CD4-positive, CD25-positive, alpha-beta regulatory T cell (primary cell): ENCODE results near the gene SOCS1. TPM values are rescaled to one million over a fixed set of nuclear protein-coding genes. Genes with fewer than 3 reads are reported as not detected.

Experiments
- ATAC-seq, 2 donors: fragments of 150-1000 bp; cut with Tn5 transposase; one replicate each; pipeline ENCODE4 v1.10.0; 2021; ENCODE audit warnings: low read depth in 2 of 2, moderate number of reproducible peaks in 2 of 2, moderate library complexity in 1 of 2
- DNase-seq, 3 donors: peaks; one replicate each; pipeline versions ENCODE4 v3.0.0 to v3.0.0-alpha.2; 2012 to 2022; ENCODE audit warnings: mixed read lengths in 1 of 3
- H3K27ac ChIP-seq: one replicate; pipeline ENCODE4 v1.7.0; 2013; ENCODE audit warnings: mild to moderate bottlenecking, low read length; ENCODE audit not compliant: insufficient read depth, poor library complexity, severe bottlenecking
- H3K27me3 ChIP-seq: one replicate; pipeline ENCODE4 v1.7.0; 2013; ENCODE audit warnings: low read length; ENCODE audit not compliant: control insufficient read depth, insufficient read depth
- H3K36me3 ChIP-seq: one replicate; pipeline ENCODE4 v1.7.0; 2013; ENCODE audit warnings: mild to moderate bottlenecking, low read length, moderate library complexity; ENCODE audit not compliant: control insufficient read depth, insufficient read depth
- H3K4me1 ChIP-seq: 2 replicates; pipeline ENCODE4 v1.7.0; 2013; ENCODE audit warnings: mild to moderate bottlenecking, low read length; ENCODE audit not compliant: insufficient read depth, control insufficient read depth, poor library complexity, severe bottlenecking
- H3K4me3 ChIP-seq: one replicate; pipeline ENCODE4 v1.7.0; 2013; ENCODE audit warnings: low read depth, mild to moderate bottlenecking, low read length, moderate library complexity
- H3K9me3 ChIP-seq, 2 experiments: 1 replicate in 1 of 2; 2 replicates in 1 of 2; pipeline ENCODE4 v1.7.0; 2013; ENCODE audit warnings: low read length in 2 of 2, mild to moderate bottlenecking in 1 of 2, moderate library complexity in 1 of 2; ENCODE audit not compliant: control insufficient read depth in 2 of 2
- H3K27ac Mint-ChIP-seq, 3 donors: one replicate each; pipeline ENCODE4 v1.8.0; 2020 to 2022; ENCODE audit warnings: mild to moderate bottlenecking in 3 of 3, mixed read lengths in 3 of 3, moderate library complexity in 2 of 3
- H3K27me3 Mint-ChIP-seq: one replicate; pipeline ENCODE4 v1.8.0; 2022; ENCODE audit warnings: mild to moderate bottlenecking, mixed read lengths
- H3K36me3 Mint-ChIP-seq: one replicate; pipeline ENCODE4 v1.8.0; 2020; ENCODE audit warnings: mixed read lengths
- H3K4me1 Mint-ChIP-seq, 4 donors: one replicate each; pipeline ENCODE4 v1.8.0; 2020 to 2022; ENCODE audit warnings: mixed read lengths in 4 of 4, mild to moderate bottlenecking in 1 of 4
- H3K4me3 Mint-ChIP-seq, 4 donors: one replicate each; pipeline ENCODE4 v1.8.0; 2020 to 2022; ENCODE audit warnings: mild to moderate bottlenecking in 4 of 4, mixed read lengths in 4 of 4, moderate library complexity in 3 of 4
- H3K9me3 Mint-ChIP-seq, 7 donors: one replicate each; pipeline ENCODE4 v1.8.0; 2020 to 2022; ENCODE audit warnings: mixed read lengths in 7 of 7, mild to moderate bottlenecking in 3 of 7, moderate library complexity in 2 of 7
- polyA plus RNA-seq, 4 donors: library from polyadenylated mRNA; unstranded; fragments of 300-500 nt; fragmentation: Illumina TruSeq; gene quantifications; one replicate each; pipeline ENCODE4 v1.2.3, GENCODE V29; 2021
- total RNA-seq: library from RNA; stranded (reverse); gene quantifications from one replicate; pipeline ENCODE4 v1.2.3, GENCODE V29; 2022

The SOCS1 gene
- total and polyA plus RNA-seq, 5 donors from 2014 or later, result 8.6 to 91.5 (median 10.5) TPM

DNA sequence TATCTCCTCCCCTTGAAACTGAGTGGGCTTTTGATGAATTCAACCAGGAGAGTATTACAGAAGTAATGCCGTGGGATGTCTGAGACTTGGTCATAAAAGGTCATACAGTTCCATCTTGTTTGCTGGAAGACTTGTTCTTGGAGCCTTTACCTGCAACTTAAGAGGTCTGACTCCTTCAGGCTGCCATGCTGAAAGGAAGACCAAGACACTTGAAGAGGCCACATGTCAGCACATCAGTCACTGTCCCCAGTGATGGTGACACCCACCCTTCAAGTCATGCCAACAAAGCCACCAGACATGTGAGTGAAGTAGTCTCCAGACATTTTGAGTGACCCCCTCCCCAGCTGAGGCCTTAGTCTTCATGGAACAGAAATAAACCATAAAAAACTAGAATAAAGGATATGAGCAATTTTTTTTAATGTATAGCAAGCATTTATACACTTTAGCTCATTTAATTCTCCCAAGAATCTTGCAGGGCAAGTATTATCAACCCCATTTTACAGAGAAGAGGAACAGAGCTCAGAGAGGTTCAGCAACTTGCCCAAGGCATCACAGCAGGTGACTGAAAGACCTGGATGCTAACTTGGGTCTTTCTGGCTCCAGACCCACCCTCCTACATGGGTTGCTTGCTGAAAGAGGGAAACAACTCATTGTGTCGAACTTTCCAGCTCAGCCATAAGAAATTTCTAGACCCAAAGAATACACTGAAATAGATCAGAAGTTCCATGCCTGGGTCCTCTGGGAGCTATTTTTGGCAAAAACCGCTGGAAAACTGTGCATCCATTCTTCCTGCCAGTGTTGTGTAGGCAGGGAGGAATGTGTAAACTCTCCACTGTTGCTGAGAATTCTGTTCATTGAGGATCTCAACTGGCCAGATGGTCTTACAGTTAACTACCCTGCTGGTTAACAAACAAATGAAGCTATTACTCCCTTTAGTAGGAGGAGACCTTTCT is 38.1 kb downstream of the SOCS1 start:
- no peaks in the 10 kb centered on the region for H3K4me1 ChIP-seq
- no peak overlapping the region for H3K27ac Mint-ChIP-seq
- H3K36me3 Mint-ChIP-seq, result no peaks in the 10 kb centered on the region
- peaks cover 0 to 19% (median 7%) of the 10 kb centered on the region in 4 donors for H3K4me1 Mint-ChIP-seq
- no peak overlapping the region for H3K4me3 ChIP-seq
- H3K36me3 ChIP-seq, result no peaks in the 10 kb centered on the region
- H3K9me3 ChIP-seq, result peaks cover 0 to 9% of the 10 kb centered on the region in 2 experiments
- peaks cover 0 to 16% (median 0%) of the 10 kb centered on the region in 7 donors for H3K9me3 Mint-ChIP-seq
- ATAC-seq (no peak), DNase-seq (no peak)
- H3K4me3 Mint-ChIP-seq, result peak overlapping the region in 1 of 4 donors; percentile 38
- no peaks in the 10 kb centered on the region for H3K27me3 ChIP-seq
- no peaks in the 10 kb centered on the region for H3K27me3 Mint-ChIP-seq
- no peak overlapping the region for H3K27ac ChIP-seq

- ATAC-seq (no peak), DNase-seq (no peak)
- H3K4me1 ChIP-seq, result no peaks in the 10 kb centered on the region
- peaks cover 0 to 9% of the 10 kb centered on the region in 2 experiments for H3K9me3 ChIP-seq
- H3K36me3 Mint-ChIP-seq, result no peaks in the 10 kb centered on the region
- H3K27me3 ChIP-seq, result no peaks in the 10 kb centered on the region
- H3K27ac ChIP-seq, result no peak overlapping the region
- no peak overlapping the region for H3K4me3 Mint-ChIP-seq
- H3K4me1 Mint-ChIP-seq, result peaks cover 0 to 11% (median 3%) of the 10 kb centered on the region in 4 donors
- no peaks in the 10 kb centered on the region for H3K27me3 Mint-ChIP-seq
- H3K9me3 Mint-ChIP-seq, result peaks cover 0 to 16% (median 0%) of the 10 kb centered on the region in 7 donors
- no peak overlapping the region for H3K4me3 ChIP-seq
- H3K27ac Mint-ChIP-seq, result peak overlapping the region in 1 of 3 donors; percentile 1
- H3K36me3 ChIP-seq, result no peaks in the 10 kb centered on the region
These were observed 40.0 kb downstream of the SOCS1 start for GRCh38 chr16:11215935-11216556.

GRCh38 chr16:11213799-11214198 is 42.2 kb downstream of the SOCS1 start:
- H3K4me3 Mint-ChIP-seq, result no peak overlapping the region
- no peaks in the 10 kb centered on the region for H3K4me1 ChIP-seq
- H3K9me3 Mint-ChIP-seq, result peaks cover 0 to 16% (median 2%) of the 10 kb centered on the region in 7 donors
- H3K27me3 ChIP-seq, result no peaks in the 10 kb centered on the region
- no peaks in the 10 kb centered on the region for H3K36me3 ChIP-seq
- no peaks in the 10 kb centered on the region for H3K27me3 Mint-ChIP-seq
- no peak overlapping the region for H3K27ac ChIP-seq
- DNase-seq, result no peak
- H3K9me3 ChIP-seq, result peaks cover 0 to 9% of the 10 kb centered on the region in 2 experiments
- no peak overlapping the region for H3K27ac Mint-ChIP-seq
- peaks cover 0 to 2% (median 0%) of the 10 kb centered on the region in 4 donors for H3K4me1 Mint-ChIP-seq
- H3K4me3 ChIP-seq, result no peak overlapping the region
- no peaks in the 10 kb centered on the region for H3K36me3 Mint-ChIP-seq
- ATAC-seq, result no peak

GRCh38 chr16:11213373-11213772 is 42.6 kb downstream of the SOCS1 start:
- Mint-ChIP-seq H3K4me1 (no peaks in the 10 kb centered on the region), H3K27me3 (no peaks in the 10 kb centered on the region), H3K9me3 (peaks cover 0 to 16% (median 2%) of the 10 kb centered on the region in 7 donors), H3K36me3 (no peaks in the 10 kb centered on the region), H3K4me3 (no peak overlapping the region), H3K27ac (no peak overlapping the region)
- Histone ChIP-seq H3K27ac (no peak overlapping the region), H3K4me3 (no peak overlapping the region), H3K36me3 (no peaks in the 10 kb centered on the region), H3K4me1 (no peaks in the 10 kb centered on the region), H3K27me3 (no peaks in the 10 kb centered on the region), H3K9me3 (peaks cover 0 to 5% of the 10 kb centered on the region in 2 experiments)
- ATAC-seq, result no peak
- DNase-seq, result no peak

DNA sequence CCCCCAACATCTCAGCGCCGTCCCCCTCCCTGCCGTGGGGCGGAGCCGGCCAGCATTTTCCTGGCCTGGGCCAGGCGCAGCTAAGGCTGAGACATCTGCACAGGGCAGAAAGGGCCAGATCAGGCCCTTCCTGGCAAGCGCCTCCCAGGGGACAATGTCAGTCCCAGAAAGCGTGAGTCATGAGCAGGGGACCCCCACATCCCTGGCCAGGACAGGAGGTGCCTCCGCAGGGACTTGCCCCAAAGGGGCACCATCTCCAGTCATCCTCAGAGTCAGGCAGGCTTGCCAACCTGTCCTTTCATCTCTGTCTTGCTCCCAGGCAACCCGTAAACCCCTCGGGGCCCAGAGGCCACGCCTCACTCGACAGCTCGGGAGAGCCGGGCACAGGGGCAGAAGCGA is 43.2 kb downstream of the SOCS1 start:
- H3K27ac ChIP-seq, result no peak overlapping the region
- no peak overlapping the region for H3K4me3 Mint-ChIP-seq

GRCh38 chr16:11211977-11212797 is 43.8 kb downstream of the SOCS1 start:
- Mint-ChIP-seq H3K27ac (no peak overlapping the region), H3K9me3 (peaks cover 0 to 10% (median 0%) of the 10 kb centered on the region in 7 donors), H3K36me3 (no peaks in the 10 kb centered on the region), H3K4me1 (peaks cover 0 to 2% (median under 1%) of the 10 kb centered on the region in 4 donors), H3K27me3 (no peaks in the 10 kb centered on the region), H3K4me3 (no peak overlapping the region)
- Histone ChIP-seq H3K4me3 (no peak overlapping the region), H3K27me3 (no peaks in the 10 kb centered on the region), H3K36me3 (no peaks in the 10 kb centered on the region), H3K4me1 (no peaks in the 10 kb centered on the region), H3K9me3 (peaks cover 2 to 7% of the 10 kb centered on the region in 2 experiments), H3K27ac (no peak overlapping the region)
- no peak for ATAC-seq
- no peak for DNase-seq

More for the DNA sequence above, 43.2 kb downstream of the SOCS1 start:
- H3K9me3 Mint-ChIP-seq, result peaks cover 0 to 13% (median 3%) of the 10 kb centered on the region in 7 donors
- H3K27me3 ChIP-seq, result no peaks in the 10 kb centered on the region
- H3K27ac Mint-ChIP-seq, result no peak overlapping the region
- no peaks in the 10 kb centered on the region for H3K4me1 ChIP-seq
- no peaks in the 10 kb centered on the region for H3K36me3 Mint-ChIP-seq
- H3K36me3 ChIP-seq, result no peaks in the 10 kb centered on the region
- no peak overlapping the region for H3K4me3 ChIP-seq
- H3K27me3 Mint-ChIP-seq, result no peaks in the 10 kb centered on the region
- H3K9me3 ChIP-seq, result peaks cover 0 to 2% of the 10 kb centered on the region in 2 experiments
- ATAC-seq (no peak), DNase-seq (no peak)
- H3K4me1 Mint-ChIP-seq, result no peaks in the 10 kb centered on the region
